ENCODE results near the gene CPN2. TPM values are rescaled to one million over a fixed set of nuclear protein-coding genes. Genes with fewer than 3 reads are reported as not detected.

Gene CPN2
- total and polyA plus RNA-seq, 10 of the 15 experiments (the other 5 are each of a cell fraction or from before 2014, with no cell fraction given): not detected

GRCh38 chr3:194311000-194311399, 40.1 kb downstream of the CPN2 start:
- DNase-seq (ENCODE audit: low read depth, low spot score): no peak
- no TSS peak for BruUV-seq (replicated peaks)
- Histone ChIP-seq H4K20me1 (ENCODE audit: control insufficient read depth, insufficient read depth) (no peaks in the 10 kb centered on the region), H2AFZ (ENCODE audit: control insufficient read depth, low read depth, low read length) (no peak overlapping the region), H3K36me3 (ENCODE audit: control insufficient read depth in 2 of 2, insufficient read depth in 2 of 2, low read length in 1 of 2) (no peaks in the 10 kb centered on the region), H3K4me2 (ENCODE audit: control insufficient read depth, insufficient read depth) (no peak overlapping the region), H3K9me3 (replicated peaks; ENCODE audit: control insufficient read depth, insufficient read depth, low read length) (no peaks in the 10 kb centered on the region), H3K9ac (ENCODE audit: control insufficient read depth, insufficient read depth, low read length) (no peak overlapping the region), H3K27me3 (replicated peaks in 1 of 2; ENCODE audit: control insufficient read depth in 2 of 2, insufficient read depth in 2 of 2, low read length in 1 of 2) (no peaks in the 10 kb centered on the region; a peak in 1 of 4 replicates), H3K79me2 (ENCODE audit: control insufficient read depth, insufficient read depth, low read length) (no peaks in the 10 kb centered on the region), H3K4me1 (ENCODE audit: control insufficient read depth, insufficient read depth, low read length) (peaks cover 42% of the 10 kb centered on the region), H3K4me3 (no peak overlapping the region), H3K27ac (ENCODE audit: control insufficient read depth, insufficient read depth) (no peak overlapping the region)
- intact Hi-C loops (cut with micrococcal nuclease; ENCODE audit: unreplicated experiment): loop anchor here (10.0 kb wide), 1 partner anchor 336 kb away; no protein-coding TSS in a partner anchor
- ATAC-seq: no peak
- no peak for FAIRE-seq
- RAD21 ChIA-PET (ENCODE audit: unreplicated experiment): no interaction called here
- WGBS (ENCODE audit: insufficient coverage, insufficient replicate concordance, low lambda C conversion rate, missing lambda C conversion rate): 94% methylated on average over 2 of the region's 2 CpGs
- POLR2A ChIA-PET: no interaction called here
- in situ Hi-C loops (cut with MboI): loop anchor here (5.0 kb wide), 1 partner anchor 649 kb away; no protein-coding TSS in a partner anchor
- CTCF ChIA-PET: interaction anchor here (1.4 kb wide), 1 partner anchor 645 kb away, joined by 6 read pairs; no protein-coding TSS in a partner anchor
- TF ChIP-seq RELB (IDR thresholded peaks at IDR 0.05; ENCODE audit: low read depth) (no peak), SMC3 (IDR thresholded peaks at IDR 0.05; ENCODE audit: borderline replicate concordance, low read length) (no peak), NR2C1 (IDR thresholded peaks at IDR 0.05) (no peak), IRF4 (IDR thresholded peaks at IDR 0.05; ENCODE audit: low read depth, low read length) (no peak), IKZF2 (IDR thresholded peaks at IDR 0.05) (no peak), NFYA (IDR thresholded peaks at IDR 0.05; ENCODE audit: borderline replicate concordance, low read depth, low read length) (no peak), SUZ12 (IDR thresholded peaks at IDR 0.05; ENCODE audit: unreplicated experiment) (no peak), CBX3 (IDR thresholded peaks at IDR 0.05; ENCODE audit: borderline replicate concordance, low read depth) (no peak), IKZF1 (conservative IDR thresholded peaks at IDR 0.05) (no peak), EGR1 (IDR thresholded peaks at IDR 0.05; ENCODE audit: borderline replicate concordance in 1 of 2, low read depth in 2 of 2, low read length in 2 of 2) (no peak), SMAD5 (IDR thresholded peaks at IDR 0.05; ENCODE audit: low read depth) (no peak), MEF2B (IDR thresholded peaks at IDR 0.05; ENCODE audit: partially characterized antibody, poor library complexity, severe bottlenecking) (no peak), LARP7 (IDR thresholded peaks at IDR 0.05) (no peak), ELK1 (IDR thresholded peaks at IDR 0.05; ENCODE audit: low read depth, low read length) (no peak)
- SMC1A ChIA-PET (ENCODE audit: uncharacterized antibody, unreplicated experiment): no interaction called here
